PC-9 (cell line): ENCODE results near the gene ZNF322. TPM values are rescaled to one million over a fixed set of nuclear protein-coding genes. Genes with fewer than 3 reads are reported as not detected.

Source experiments
- BruUV-seq: library from RNA; stranded (reverse); fragments of 400-500 nt; replicated peaks from 2 replicates; lab custom pipeline; 2021; lab: Mats Ljungman, UMichigan
- CTCF ChIA-PET: fragments of 300-600 bp; sonication (Branson Sonifier 250); formaldehyde crosslinking; loops from one replicate; lab custom pipeline; 2022; ENCODE audit warnings: antibody characterized with exemption; lab: Charles Lee
- POLR2A ChIA-PET: fragments of 300-600 bp; sonication (Branson Sonifier 250); formaldehyde crosslinking; loops from one replicate; lab custom pipeline; 2022; ENCODE audit warnings: antibody characterized with exemption; ENCODE audit not compliant: unreplicated experiment; lab: Charles Lee
- DNase-seq, 2 experiments: peaks; one replicate each; pipeline versions ENCODE4 v3.0.0 to v3.0.0-alpha.2; 2015 to 2022; ENCODE audit warnings: mixed read lengths in 1 of 2
- H2AFZ ChIP-seq: fragments of 200-600 bp; sonication (generic); 2 replicates; pipeline ENCODE4 v1.8.1; 2017; ENCODE audit warnings: antibody characterized with exemption
- H3F3A ChIP-seq: fragments of 200-600 bp; sonication (generic); 2 replicates; pipeline ENCODE4 v1.8.1; 2017; ENCODE audit warnings: antibody characterized with exemption, mild to moderate bottlenecking, low read depth; ENCODE audit not compliant: insufficient read depth
- H3K27ac ChIP-seq: fragments of 200-600 bp; sonication (generic); 2 replicates; pipeline ENCODE4 v1.6.1; 2016; ENCODE audit warnings: mixed run types
- H3K27me3 ChIP-seq: fragments of 200-600 bp; sonication (generic); 2 replicates; pipeline ENCODE4 v1.6.1; 2016; ENCODE audit warnings: low read depth, mixed run types; ENCODE audit not compliant: insufficient read depth
- H3K36me3 ChIP-seq: fragments of 200-600 bp; sonication (generic); 2 replicates; pipeline ENCODE4 v1.6.1; 2016; ENCODE audit warnings: low read depth, mixed run types
- H3K4me1 ChIP-seq: fragments of 200-600 bp; sonication (generic); replicated peaks from 2 replicates; pipeline ENCODE4 v1.6.1; 2016; ENCODE audit warnings: mixed run types; ENCODE audit not compliant: insufficient read depth
- H3K4me2 ChIP-seq: fragments of 200-600 bp; sonication (generic); 2 replicates; pipeline ENCODE4 v1.6.1; 2017; ENCODE audit warnings: mixed run types
- H3K4me3 ChIP-seq: fragments of 200-600 bp; sonication (generic); 2 replicates; pipeline ENCODE4 v1.6.1; 2016; ENCODE audit warnings: mixed run types
- H3K79me2 ChIP-seq: fragments of 200-600 bp; sonication (generic); 2 replicates; pipeline ENCODE4 v1.6.1; 2017; ENCODE audit warnings: low read depth, mixed run types
- H3K9me2 ChIP-seq: fragments of 200-600 bp; sonication (generic); 2 replicates; pipeline ENCODE4 v1.8.1; 2017; ENCODE audit warnings: mild to moderate bottlenecking; ENCODE audit not compliant: insufficient read depth
- H3K9me3 ChIP-seq: fragments of 200-600 bp; sonication (generic); 2 replicates; pipeline ENCODE4 v1.8.1; 2016; ENCODE audit warnings: low read depth; ENCODE audit not compliant: insufficient read depth
- H4K20me1 ChIP-seq: fragments of 200-600 bp; sonication (generic); 2 replicates; pipeline ENCODE4 v1.8.1; 2017; ENCODE audit not compliant: insufficient read depth
- CTCF ChIP-seq: fragments of 200-600 bp; sonication (generic); conservative IDR thresholded peaks from 2 replicates; pipeline ENCODE4 v1.6.1; 2017; ENCODE audit warnings: mixed run types, antibody characterized with exemption, mild to moderate bottlenecking, moderate library complexity
- EZH2 ChIP-seq: fragments of 200-600 bp; sonication (generic); IDR thresholded peaks from 2 replicates; pipeline ENCODE4 v1.8.0; 2017; ENCODE audit warnings: antibody characterized with exemption, low read depth
- intact Hi-C: fragments of 100-400 bp; cut with micrococcal nuclease; formaldehyde crosslinking; loops from one replicate; pipeline ENCODE4 v1.10.0; 2022; ENCODE audit not compliant: unreplicated experiment
- total RNA-seq: library from RNA; stranded (reverse); gene quantifications from 2 replicates; pipeline ENCODE4 v1.2.3, GENCODE V29; 2021

Gene ZNF322
- total RNA-seq, 1 experiment from 2014 or later, result 23.0 TPM

DNA sequence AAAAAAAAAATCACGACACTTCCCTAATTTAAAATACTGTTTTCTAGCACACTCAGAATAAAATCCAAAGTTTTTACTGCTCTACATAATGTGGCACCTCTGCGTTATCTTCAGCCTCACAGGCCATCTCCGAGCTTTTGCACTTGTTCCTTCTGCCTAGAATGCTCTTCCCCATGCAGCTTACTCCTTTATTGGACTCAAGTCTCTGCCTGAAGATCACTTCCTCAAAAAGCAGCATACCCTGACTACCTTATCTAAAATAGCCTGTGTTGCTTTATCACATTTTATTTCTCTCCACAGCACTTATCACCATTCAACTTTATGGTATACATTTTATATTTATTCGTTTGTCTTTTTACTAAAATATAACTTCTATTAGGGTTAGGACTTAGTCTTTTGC lies 2.3 kb downstream of the ZNF322 start:
- CTCF ChIA-PET, result no interaction called here
- Histone ChIP-seq H3K27ac (no peak overlapping the region), H3K4me2 (no peak overlapping the region), H3F3A (no peaks in the 10 kb centered on the region; the same call in 1 of the 2 replicates), H3K4me3 (no peak overlapping the region), H3K9me2 (no peaks in the 10 kb centered on the region), H2AFZ (no peak overlapping the region), H3K36me3 (peaks cover 40% of the 10 kb centered on the region), H3K27me3 (peaks cover 4% of the 10 kb centered on the region; the same call in 1 of the 2 replicates), H3K79me2 (peaks cover 31% of the 10 kb centered on the region), H3K9me3 (0 out of 2 replicates have a peak, but pooled peaks cover 4% of the 10 kb centered on the region), H4K20me1 (no peaks in the 10 kb centered on the region), H3K4me1 (peaks cover 13% of the 10 kb centered on the region)
- BruUV-seq, result no TSS peak
- POLR2A ChIA-PET, result interaction anchor here (0.6 to 0.7 kb wide), 2 partner anchors 453 to 1679 kb away, joined by 3 to 4 read pairs; partner anchors contain the start of gene ZSCAN31
- no peak for TF ChIP-seq CTCF
- no peak for TF ChIP-seq EZH2
- intact Hi-C loops, result no loop called here
- no peak for DNase-seq

DNA sequence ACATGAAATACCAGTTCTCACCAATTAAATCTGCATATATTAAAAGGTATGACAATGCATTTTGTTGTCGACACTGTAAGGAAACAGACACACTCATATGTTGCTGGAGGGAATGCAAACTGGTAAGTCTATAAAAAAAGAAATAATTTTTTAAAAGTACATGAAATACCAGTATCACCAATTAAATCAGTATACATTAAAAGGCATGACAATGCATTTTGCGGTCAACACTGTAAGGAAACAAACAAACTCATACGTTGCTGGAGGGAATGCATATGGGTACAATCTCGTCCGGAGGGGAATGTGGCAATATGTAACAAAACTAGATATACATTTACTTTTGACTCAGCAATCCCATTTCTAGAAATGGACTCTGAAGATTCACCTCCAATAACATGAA lies 6.5 kb downstream of the ZNF322 start:
- H3K4me2 ChIP-seq, result no peak overlapping the region
- peaks cover 57% of the 10 kb centered on the region for H3K36me3 ChIP-seq
- H3K79me2 ChIP-seq, result peaks cover 19% of the 10 kb centered on the region
- no peaks in the 10 kb centered on the region for H3K9me2 ChIP-seq
- intact Hi-C loops, result no loop called here
- ChIA-PET CTCF (no interaction called here), POLR2A (no interaction called here)
- BruUV-seq, result no TSS peak
- H3K27me3 ChIP-seq, result no peaks in the 10 kb centered on the region
- H4K20me1 ChIP-seq, result no peaks in the 10 kb centered on the region
- H3F3A ChIP-seq, result no peaks in the 10 kb centered on the region
- no peak overlapping the region for H3K27ac ChIP-seq
- H3K9me3 ChIP-seq, result peaks cover 9% of the 10 kb centered on the region; the same call in 1 of the 2 replicates
- no peak for DNase-seq
- TF ChIP-seq EZH2 (no peak), CTCF (no peak)
- no peak overlapping the region for H3K4me3 ChIP-seq
- peaks cover 2% of the 10 kb centered on the region; the same call in 1 of the 2 replicates for H3K4me1 ChIP-seq
- no peak overlapping the region for H2AFZ ChIP-seq

DNA sequence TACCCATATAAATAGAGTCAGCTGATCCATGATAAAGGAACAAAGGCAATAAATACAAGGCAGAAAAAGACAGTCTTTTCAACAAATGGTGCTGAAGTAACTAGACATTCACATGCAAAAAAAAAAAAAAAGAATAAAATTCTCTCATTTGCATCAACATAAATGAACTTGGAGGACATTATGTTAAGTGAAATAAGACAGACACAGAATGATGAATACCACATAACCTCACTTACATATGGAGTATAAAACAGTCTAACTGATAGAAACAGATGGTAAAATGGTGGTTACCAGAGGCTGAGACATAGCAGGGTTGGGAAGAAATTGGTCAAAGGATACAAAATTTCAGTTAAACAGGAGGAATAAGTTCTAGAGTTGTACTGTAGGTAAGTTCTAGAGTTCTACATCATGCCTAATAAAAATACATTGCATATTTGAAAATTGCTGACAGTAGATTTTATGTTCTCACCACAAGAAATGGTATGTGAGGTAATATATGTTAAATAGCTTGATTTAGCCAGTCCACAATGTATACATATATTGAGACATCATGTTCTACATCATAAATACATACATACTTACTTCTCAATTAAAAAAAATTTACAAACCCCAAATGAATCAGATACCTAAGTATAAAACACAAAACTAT lies 8.3 kb downstream of the ZNF322 start:
- Histone ChIP-seq H3K4me3 (no peak overlapping the region), H4K20me1 (no peaks in the 10 kb centered on the region), H2AFZ (no peak overlapping the region), H3K27ac (no peak overlapping the region), H3K4me2 (no peak overlapping the region), H3K79me2 (peaks cover 17% of the 10 kb centered on the region), H3K9me3 (peaks cover 12% of the 10 kb centered on the region; the same call in 1 of the 2 replicates), H3K4me1 (no peaks in the 10 kb centered on the region), H3K9me2 (no peaks in the 10 kb centered on the region), H3F3A (no peaks in the 10 kb centered on the region), H3K27me3 (no peaks in the 10 kb centered on the region), H3K36me3 (peaks cover 53% of the 10 kb centered on the region)
- ChIA-PET CTCF (no interaction called here), POLR2A (no interaction called here)
- TF ChIP-seq EZH2 (no peak), CTCF (no peak)
- no peak for DNase-seq
- no TSS peak for BruUV-seq
- intact Hi-C loops, result no loop called here
